Ishikawa (cell line): ENCODE measurements around the gene PTPRA.

Experiments
- CEBPB ChIP-seq: IDR thresholded peaks from 2 replicates; pipeline ENCODE4 v1.6.1; 2012
- CREB1 ChIP-seq: IDR thresholded peaks from 2 replicates; pipeline ENCODE4 v1.6.1; 2012; ENCODE audit warnings: low read depth
- EGR1 ChIP-seq: IDR thresholded peaks from 2 replicates; pipeline ENCODE4 v1.6.1; 2012
- EP300 ChIP-seq: IDR thresholded peaks from 2 replicates; pipeline ENCODE4 v1.6.1; 2012; ENCODE audit warnings: borderline replicate concordance
- NFIC ChIP-seq: IDR thresholded peaks from 2 replicates; pipeline ENCODE4 v1.6.1; 2012
- REST ChIP-seq: IDR thresholded peaks from 2 replicates; pipeline ENCODE4 v1.6.1; 2012; ENCODE audit warnings: low read depth, mild to moderate bottlenecking
- TCF12 ChIP-seq: IDR thresholded peaks from 2 replicates; pipeline ENCODE4 v1.6.1; 2012; ENCODE audit warnings: low read depth
- TEAD4 ChIP-seq: IDR thresholded peaks from 2 replicates; pipeline ENCODE4 v1.6.1; 2012
- YY1 ChIP-seq: IDR thresholded peaks from 2 replicates; pipeline ENCODE4 v1.6.1; 2012; ENCODE audit warnings: low read depth
- ZBTB7A ChIP-seq: IDR thresholded peaks from 2 replicates; pipeline ENCODE4 v1.6.1; 2012; ENCODE audit warnings: low read depth
- TF ChIP-seq, protein P1 (sequence below): IDR thresholded peaks from 2 replicates; pipeline ENCODE4 v1.6.1; 2012

- TF ChIP-seq TCF12 = no peak
- TF ChIP-seq ZBTB7A = no peak
- no peak for TF ChIP-seq CREB1
- TF ChIP-seq EP300 = no peak
- TF ChIP-seq, protein P1, sequence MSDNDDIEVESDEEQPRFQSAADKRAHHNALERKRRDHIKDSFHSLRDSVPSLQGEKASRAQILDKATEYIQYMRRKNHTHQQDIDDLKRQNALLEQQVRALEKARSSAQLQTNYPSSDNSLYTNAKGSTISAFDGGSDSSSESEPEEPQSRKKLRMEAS = no peak
- no peak for TF ChIP-seq NFIC
- TF ChIP-seq CEBPB = no peak
- no peak for TF ChIP-seq REST
- TF ChIP-seq TEAD4 = no peak
- no peak for TF ChIP-seq YY1
- no peak for TF ChIP-seq EGR1
Observed at GRCh38 chr20:2894221-2894620, 20.9 kb downstream of the PTPRA start.
